ENCODE data around the gene ATP10B. TPM values are rescaled to one million over a fixed set of nuclear protein-coding genes. Genes with fewer than 3 reads are reported as not detected.

The ATP10B gene, protein sequence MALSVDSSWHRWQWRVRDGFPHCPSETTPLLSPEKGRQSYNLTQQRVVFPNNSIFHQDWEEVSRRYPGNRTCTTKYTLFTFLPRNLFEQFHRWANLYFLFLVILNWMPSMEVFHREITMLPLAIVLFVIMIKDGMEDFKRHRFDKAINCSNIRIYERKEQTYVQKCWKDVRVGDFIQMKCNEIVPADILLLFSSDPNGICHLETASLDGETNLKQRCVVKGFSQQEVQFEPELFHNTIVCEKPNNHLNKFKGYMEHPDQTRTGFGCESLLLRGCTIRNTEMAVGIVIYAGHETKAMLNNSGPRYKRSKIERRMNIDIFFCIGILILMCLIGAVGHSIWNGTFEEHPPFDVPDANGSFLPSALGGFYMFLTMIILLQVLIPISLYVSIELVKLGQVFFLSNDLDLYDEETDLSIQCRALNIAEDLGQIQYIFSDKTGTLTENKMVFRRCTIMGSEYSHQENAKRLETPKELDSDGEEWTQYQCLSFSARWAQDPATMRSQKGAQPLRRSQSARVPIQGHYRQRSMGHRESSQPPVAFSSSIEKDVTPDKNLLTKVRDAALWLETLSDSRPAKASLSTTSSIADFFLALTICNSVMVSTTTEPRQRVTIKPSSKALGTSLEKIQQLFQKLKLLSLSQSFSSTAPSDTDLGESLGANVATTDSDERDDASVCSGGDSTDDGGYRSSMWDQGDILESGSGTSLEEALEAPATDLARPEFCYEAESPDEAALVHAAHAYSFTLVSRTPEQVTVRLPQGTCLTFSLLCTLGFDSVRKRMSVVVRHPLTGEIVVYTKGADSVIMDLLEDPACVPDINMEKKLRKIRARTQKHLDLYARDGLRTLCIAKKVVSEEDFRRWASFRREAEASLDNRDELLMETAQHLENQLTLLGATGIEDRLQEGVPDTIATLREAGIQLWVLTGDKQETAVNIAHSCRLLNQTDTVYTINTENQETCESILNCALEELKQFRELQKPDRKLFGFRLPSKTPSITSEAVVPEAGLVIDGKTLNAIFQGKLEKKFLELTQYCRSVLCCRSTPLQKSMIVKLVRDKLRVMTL (N-terminal part only)
- total RNA-seq (2021; fragmentation: NEBNext Ultra II Directional; extraction: Animal tissue kit (Norgen Biotek cat#: 25700)) (0.10 and 0.11 TPM in 2 replicates), polyA plus RNA-seq (2011; rRNA removed) (0.06 TPM in 2 replicates), polyA minus RNA-seq (2011; rRNA and poly(A)+ RNA removed) (0.35 and 0.56 TPM in 2 replicates)
- polyA plus RNA-seq (2011; cell fraction: cytosol; rRNA removed): 0.08 TPM
- 0.20 TPM for polyA plus RNA-seq (2011; cell fraction: nucleus; rRNA removed)
- 0.03 to 0.23 TPM (median 0.07 TPM) in 4 replicates for polyA plus RNA-seq (2012, experiment 1 of 2)
- polyA plus RNA-seq (2012, experiment 2 of 2): not detected
- 0.22 TPM for polyA plus RNA-seq (2013, experiment 1 of 2)
- 0.29 TPM for polyA plus RNA-seq (2013, experiment 2 of 2)
- not detected for polyA minus RNA-seq (2011; cell fraction: cytosol; rRNA and poly(A)+ RNA removed)
- 0.50 TPM for polyA minus RNA-seq (2011; cell fraction: nucleus; rRNA and poly(A)+ RNA removed)
- long read RNA-seq, experiment 1: 0 reads
- long read RNA-seq, experiment 2: 0 reads

DNA sequence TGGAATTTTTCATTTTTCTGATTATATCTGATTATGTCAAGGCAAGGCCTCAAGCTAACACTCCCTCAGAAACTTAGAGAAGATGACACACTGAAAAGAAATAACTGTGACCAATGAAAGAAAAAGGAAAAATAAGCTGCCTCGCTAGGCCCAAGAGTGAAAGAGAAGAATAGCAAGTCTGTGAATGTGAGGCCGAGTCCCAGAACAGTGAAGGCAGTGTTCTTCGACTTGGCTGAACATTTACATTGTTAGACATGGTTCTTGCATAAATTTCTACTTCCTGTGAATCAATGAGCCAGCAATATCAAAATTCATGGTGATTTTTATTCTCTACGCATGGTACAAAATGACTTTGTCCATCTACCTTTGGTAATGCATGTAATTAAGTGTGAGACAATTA lies at the start of gene ATP10B:
Gene ATP10B (minus strand): TSS at position 163 of the 400 bp plus-strand sequence. CDS start 164,137 bp downstream, outside the sequence.
- Histone ChIP-seq H3K23me2 (ENCODE audit: low read depth, low read length) (no peaks in the 10 kb centered on the region), H3K23ac (ENCODE audit: insufficient read length) (no peak within 1 kb of the TSS), H3K4ac (replicated peaks; ENCODE audit: insufficient read length, low read depth, low read length) (no peak within 1 kb of the TSS), H4K5ac (ENCODE audit: insufficient read length, low read depth, low read length) (no peak within 1 kb of the TSS), H3K79me2 (ENCODE audit: control insufficient read depth in 1 of 2, insufficient read depth in 2 of 2, low read length in 2 of 2) (no peaks in the 10 kb centered on the region), H2BK5ac (ENCODE audit: low read depth, low read length) (no peak within 1 kb of the TSS), H3K9me3 (ENCODE audit: insufficient read depth in 2 of 2, low read depth in 1 of 2, low read length in 1 of 2) (no peaks in the 10 kb centered on the region), H2AFZ (ENCODE audit: low read length) (no peak within 1 kb of the TSS), H2AK5ac (ENCODE audit: low read depth, low read length) (no peak within 1 kb of the TSS), H2BK12ac (ENCODE audit: low read depth, low read length) (no peak within 1 kb of the TSS), H3K4me3 (ENCODE audit: extremely low read depth in 1 of 4, insufficient read depth in 2 of 4, low read depth in 3 of 4, low read length in 4 of 4) (no peak within 1 kb of the TSS), H4K8ac (ENCODE audit: extremely low read depth, insufficient read depth, low read length) (no peak within 1 kb of the TSS), H3K18ac (ENCODE audit: extremely low read depth, low read length) (no peak within 1 kb of the TSS), H3K4me1 (replicated peaks in 1 of 4; ENCODE audit: control insufficient read depth in 3 of 4, insufficient read depth in 4 of 4, low read length in 3 of 4) (no peaks in the 10 kb centered on the region), H3K56ac (replicated peaks; ENCODE audit: insufficient read length, low read depth, low read length) (no peak within 1 kb of the TSS), H2BK20ac (ENCODE audit: low read length) (no peak within 1 kb of the TSS), H3K9ac (replicated peaks in 1 of 4; ENCODE audit: extremely low read depth in 1 of 4, low read depth in 3 of 4, low read length in 3 of 4) (no peak within 1 kb of the TSS), H2BK120ac (replicated peaks; ENCODE audit: low read depth, low read length) (no peak within 1 kb of the TSS), H3K79me1 (ENCODE audit: low read depth, low read length) (no peaks in the 10 kb centered on the region), H3K27me3 (replicated peaks in 1 of 4; ENCODE audit: control insufficient read depth in 3 of 4, extremely low read depth in 1 of 4, insufficient read depth in 3 of 4, low read length in 3 of 4) (no peaks in the 10 kb centered on the region), H3K27ac (ENCODE audit: low read depth, low read length) (no peak within 1 kb of the TSS), H2BK15ac (ENCODE audit: low read length) (no peak within 1 kb of the TSS), H4K91ac (replicated peaks; ENCODE audit: insufficient read length, low read length) (no peak within 1 kb of the TSS), H3K4me2 (ENCODE audit: insufficient read depth in 1 of 2, low read depth in 2 of 2, low read length in 2 of 2) (no peak within 1 kb of the TSS), H4K20me1 (replicated peaks in 1 of 2; ENCODE audit: control insufficient read depth in 1 of 2, insufficient read depth in 2 of 2, low read length in 2 of 2) (no peaks in the 10 kb centered on the region), H3K36me3 (ENCODE audit: control insufficient read depth in 2 of 4, insufficient read depth in 4 of 4, low read length in 3 of 4) (no peaks in the 10 kb centered on the region), H3K14ac (ENCODE audit: insufficient read length) (no peak within 1 kb of the TSS)
- DNase-seq (ENCODE audit: low read depth in 1 of 2, low spot score in 2 of 2) (no peak), FAIRE-seq (no peak)
- 78% methylated on average over 4 of the region's 4 CpGs; no CpG with 5 or more reads in 1 of the 2 experiments for WGBS, 2 experiments (ENCODE audit: extremely low coverage in 1 of 2, insufficient coverage in 1 of 2, insufficient read length in 1 of 2, insufficient replicate concordance in 2 of 2, low coverage in 1 of 2, low lambda C conversion rate in 2 of 2, missing lambda C conversion rate in 1 of 2)
- ChIA-PET CTCF (ENCODE audit: partially characterized antibody) (interaction anchor here (0.9 kb wide), 1 partner anchor 344 kb away, joined by 3 read pairs; no protein-coding TSS in a partner anchor), POLR2A (ENCODE audit: partially characterized antibody) (no interaction called here)
- TF ChIP-seq NANOG (IDR thresholded peaks at IDR 0.05; ENCODE audit: insufficient read depth, low read depth, low read length, poor library complexity, severe bottlenecking) (no peak), BCL11A (IDR thresholded peaks at IDR 0.05; ENCODE audit: low read depth in 2 of 2, low read length in 2 of 2) (no peak), POLR2A (IDR thresholded peaks at IDR 0.05; ENCODE audit: control extremely low read depth in 1 of 2, low read depth in 2 of 2, low read length in 2 of 2) (no peak), ASH2L (IDR thresholded peaks at IDR 0.05; ENCODE audit: low read length) (no peak), CEBPB (IDR thresholded peaks at IDR 0.05; ENCODE audit: low read depth, low read length) (no peak), MAFK (IDR thresholded peaks at IDR 0.05; ENCODE audit: low read depth, low read length) (no peak), FOSL1 (IDR thresholded peaks at IDR 0.05; ENCODE audit: insufficient read depth, low read depth, low read length) (no peak), CHD1 (IDR thresholded peaks at IDR 0.05; ENCODE audit: low read depth, low read length) (no peak), SP4 (IDR thresholded peaks at IDR 0.05; ENCODE audit: low read length) (no peak)

All from H1 (cell line).